ENCODE results near the gene EEFSEC.

GRCh38 chr3:128359846-128360642, 206.8 kb downstream of the EEFSEC start:
- TF ChIP-seq CTCF (IDR thresholded peaks at IDR 0.05) (no peak), ZFX (IDR thresholded peaks at IDR 0.05; ENCODE audit: borderline replicate concordance) (no peak)
